ENCODE results near the gene HAAO. TPM values are rescaled to one million over a fixed set of nuclear protein-coding genes. Genes with fewer than 3 reads are reported as not detected.

Gene HAAO
- total and polyA plus RNA-seq, 2 of the 8 experiments (the other 6 are each of a cell fraction or from before 2014, with no cell fraction given): 2.5 to 7.0 TPM

GRCh38 chr2:42786561-42787345 is 5.6 kb downstream of the HAAO start:
- Histone ChIP-seq H3K27me3 (replicated peaks in 1 of 4; ENCODE audit: control insufficient read depth in 3 of 4, extremely low read depth in 1 of 4, insufficient read depth in 3 of 4, low read length in 3 of 4) (peaks cover 0 to 9% (median 7%) of the 10 kb centered on the region in 4 experiments; a peak in 6 of 7 replicates), H3K9ac (replicated peaks in 1 of 4; ENCODE audit: extremely low read depth in 1 of 4, low read depth in 3 of 4, low read length in 3 of 4) (no peak overlapping the region), H4K91ac (replicated peaks; ENCODE audit: insufficient read length, low read length) (no peak overlapping the region), H2BK5ac (ENCODE audit: low read depth, low read length) (no peak overlapping the region), H3K27ac (ENCODE audit: low read depth, low read length) (no peak overlapping the region), H3K18ac (ENCODE audit: extremely low read depth, low read length) (no peak overlapping the region), H2AK5ac (ENCODE audit: low read depth, low read length) (no peak overlapping the region), H3K14ac (ENCODE audit: insufficient read length) (no peak overlapping the region), H4K20me1 (replicated peaks in 1 of 2; ENCODE audit: control insufficient read depth in 1 of 2, insufficient read depth in 2 of 2, low read length in 2 of 2) (no peaks in the 10 kb centered on the region), H3K4me2 (ENCODE audit: insufficient read depth in 1 of 2, low read depth in 2 of 2, low read length in 2 of 2) (no peak overlapping the region), H2BK120ac (replicated peaks; ENCODE audit: low read depth, low read length) (no peak overlapping the region), H3K4me1 (replicated peaks in 1 of 4; ENCODE audit: control insufficient read depth in 3 of 4, insufficient read depth in 4 of 4, low read length in 3 of 4) (peaks cover 0 to 7% (median under 1%) of the 10 kb centered on the region in 4 experiments; a peak in 3 of 7 replicates), H3K23ac (ENCODE audit: insufficient read length) (no peak overlapping the region), H3K36me3 (ENCODE audit: control insufficient read depth in 2 of 4, insufficient read depth in 4 of 4, low read length in 3 of 4) (no peaks in the 10 kb centered on the region; a peak in 1 of 8 replicates), H3K79me1 (ENCODE audit: low read depth, low read length) (no peaks in the 10 kb centered on the region), H3K9me3 (ENCODE audit: insufficient read depth in 2 of 2, low read depth in 1 of 2, low read length in 1 of 2) (no peaks in the 10 kb centered on the region), H3K79me2 (ENCODE audit: control insufficient read depth in 1 of 2, insufficient read depth in 2 of 2, low read length in 2 of 2) (no peaks in the 10 kb centered on the region), H2BK15ac (ENCODE audit: low read length) (no peak overlapping the region), H3K4me3 (ENCODE audit: extremely low read depth in 1 of 4, insufficient read depth in 2 of 4, low read depth in 3 of 4, low read length in 4 of 4) (no peak overlapping the region), H2AFZ (ENCODE audit: low read length) (no peak overlapping the region), H2BK20ac (ENCODE audit: low read length) (no peak overlapping the region), H3K23me2 (ENCODE audit: low read depth, low read length) (no peaks in the 10 kb centered on the region), H4K5ac (ENCODE audit: insufficient read length, low read depth, low read length) (no peak overlapping the region), H3K56ac (replicated peaks; ENCODE audit: insufficient read length, low read depth, low read length) (no peak overlapping the region), H3K4ac (replicated peaks; ENCODE audit: insufficient read length, low read depth, low read length) (no peak overlapping the region), H2BK12ac (ENCODE audit: low read depth, low read length) (no peak overlapping the region), H4K8ac (ENCODE audit: extremely low read depth, insufficient read depth, low read length) (no peak overlapping the region)
- CTCF ChIA-PET (ENCODE audit: partially characterized antibody): interaction anchor here (0.6 to 2.7 kb wide), 9 partner anchors 11 to 426 kb away, joined by 3 to 11 read pairs (median 3); partner anchors contain the start of gene COX7A2L
- no peak for FAIRE-seq
- DNase-seq (ENCODE audit: low read depth in 1 of 2, low spot score in 2 of 2): peak in 1 of 2 experiments; percentile 52
- no peak for TF ChIP-seq TAF1 (IDR thresholded peaks at IDR 0.05; ENCODE audit: low read depth, low read length)
- peak; percentile 34 to 52 for TF ChIP-seq RAD21 (IDR thresholded peaks at IDR 0.05 in 1 of 2, conservative IDR thresholded peaks at IDR 0.05 in 1 of 2; ENCODE audit: low read depth in 2 of 2, low read length in 2 of 2)
- TF ChIP-seq CBX8 (IDR thresholded peaks at IDR 0.05; ENCODE audit: borderline replicate concordance, low read depth, low read length): no peak
- no peak for TF ChIP-seq SP4 (IDR thresholded peaks at IDR 0.05; ENCODE audit: low read length)
- TF ChIP-seq CTCF (IDR thresholded peaks at IDR 0.05; ENCODE audit: control extremely low read depth in 1 of 3, insufficient read depth in 1 of 3, low read depth in 1 of 3, low read length in 3 of 3): peak; percentile 22 to 43 (median 33); a peak in 3 of 4 replicates
- no peak for TF ChIP-seq CHD2 (IDR thresholded peaks at IDR 0.05; ENCODE audit: low read length)
- no peak for TF ChIP-seq RFX5 (IDR thresholded peaks at IDR 0.05; ENCODE audit: borderline replicate concordance, low read depth, low read length)
- POLR2A ChIA-PET (ENCODE audit: partially characterized antibody): interaction anchor here (2.1 kb wide), 1 partner anchor 23 kb away, joined by 7 read pairs; no protein-coding TSS in a partner anchor
- 79% methylated on average over 15 of the region's 15 CpGs; no CpG with 5 or more reads in 1 of the 2 experiments for WGBS, 2 experiments (ENCODE audit: extremely low coverage in 1 of 2, insufficient coverage in 1 of 2, insufficient read length in 1 of 2, insufficient replicate concordance in 2 of 2, low coverage in 1 of 2, low lambda C conversion rate in 2 of 2, missing lambda C conversion rate in 1 of 2)

Measured in H1 (cell line).